GM19239 (cell line): ENCODE results near the gene PCDHGA9.

Source experiments
- DNase-seq: peaks from one replicate; pipeline ENCODE4 v3.0.0; 2011; ENCODE audit warnings: low spot score; ENCODE audit not compliant: insufficient read length
- FAIRE-seq: peaks from 2 replicates; lab custom pipeline; 2011; peaks lifted over from hg19 to GRCh38; lab: Jason Lieb, UNC

PCDHGA9 gene

GRCh38 chr5:141439411-141440141 lies 37.0 kb downstream of the PCDHGA9 start:
- FAIRE-seq (no peak), DNase-seq (no peak)

DNA sequence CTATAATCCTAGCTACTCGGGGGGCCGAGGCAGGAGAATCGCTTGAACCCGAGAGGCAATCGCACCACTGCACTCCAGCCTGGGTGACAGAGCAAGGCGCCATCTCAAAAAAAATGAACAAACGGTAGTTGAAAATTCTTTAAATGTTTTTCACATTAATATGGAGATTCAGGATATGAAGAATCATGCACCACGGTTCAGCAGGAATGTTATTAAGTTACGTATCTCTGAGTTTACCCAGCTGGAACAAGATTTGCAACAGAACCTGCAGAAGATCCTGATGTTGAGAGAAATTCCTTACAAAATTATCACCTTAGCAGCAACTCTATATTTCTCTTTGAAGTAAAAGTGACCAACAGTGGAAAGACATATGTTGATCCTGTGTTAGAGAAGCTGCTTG lies 37.8 kb downstream of the PCDHGA9 start:
- no peak for DNase-seq
- no peak for FAIRE-seq

- DNase-seq (no peak), FAIRE-seq (no peak)
Measured at GRCh38 chr5:141441571-141442170, 39.1 kb downstream of the PCDHGA9 start.
